H4 (cell line): ENCODE measurements around the gene SORCS2. TPM values are rescaled to one million over a fixed set of nuclear protein-coding genes. Genes with fewer than 3 reads are reported as not detected.

ENCODE experiments used
- DNase-seq: peaks from one replicate; pipeline ENCODE4 v3.0.0-alpha.2; 2015; ENCODE audit warnings: low spot score
- total RNA-seq: library from RNA; depleted of rRNA; stranded (reverse); fragments of >200 nt; shearing (Covaris generic); gene quantifications from 2 replicates; pipeline ENCODE4 v1.2.3, GENCODE V29; 2014

The SORCS2 gene
- total RNA-seq, 1 experiment from 2014 or later = 0.02 TPM

DNA sequence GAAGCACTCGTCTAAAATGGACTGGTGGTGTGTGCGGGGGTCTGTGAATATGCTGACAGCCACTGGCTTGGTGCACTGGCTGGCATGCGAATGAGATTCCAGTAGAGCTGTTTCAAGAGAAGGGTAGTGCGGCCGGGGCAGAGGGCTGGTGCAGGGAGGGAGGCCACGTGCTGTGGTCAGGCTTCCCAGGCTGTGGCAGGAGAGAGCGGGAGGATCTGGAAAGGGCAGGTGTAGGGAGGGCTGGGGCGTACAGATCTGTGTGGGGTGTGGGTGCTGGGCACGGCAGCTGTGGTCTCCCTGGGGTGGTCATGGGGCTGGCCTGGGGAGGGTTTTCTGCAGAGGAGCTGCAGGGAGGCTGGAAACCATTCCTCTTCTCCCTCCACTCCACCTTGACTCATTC is 30.2 kb downstream of the SORCS2 start:
- DNase-seq = no peak

DNA sequence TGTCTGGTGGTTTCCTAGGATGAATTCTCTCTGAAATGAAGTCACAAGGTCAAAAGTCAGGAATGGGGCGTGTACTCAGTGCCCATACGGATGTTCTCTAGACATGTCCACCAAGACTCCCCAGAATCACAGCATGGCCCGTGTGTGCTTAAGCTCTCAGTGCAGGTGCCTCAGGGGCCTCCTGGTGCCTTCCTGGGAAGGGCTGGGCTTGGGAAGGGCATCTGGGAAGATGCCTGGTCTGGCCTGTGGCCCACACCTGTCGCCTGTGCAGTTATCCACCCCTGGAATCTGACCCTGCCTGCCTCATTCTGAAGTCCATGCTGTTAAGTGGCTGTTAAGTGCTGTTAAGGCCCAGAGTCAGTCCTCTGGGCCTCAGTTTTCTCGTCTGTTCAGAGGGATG is 31.2 kb downstream of the SORCS2 start:
- DNase-seq = no peak

DNA sequence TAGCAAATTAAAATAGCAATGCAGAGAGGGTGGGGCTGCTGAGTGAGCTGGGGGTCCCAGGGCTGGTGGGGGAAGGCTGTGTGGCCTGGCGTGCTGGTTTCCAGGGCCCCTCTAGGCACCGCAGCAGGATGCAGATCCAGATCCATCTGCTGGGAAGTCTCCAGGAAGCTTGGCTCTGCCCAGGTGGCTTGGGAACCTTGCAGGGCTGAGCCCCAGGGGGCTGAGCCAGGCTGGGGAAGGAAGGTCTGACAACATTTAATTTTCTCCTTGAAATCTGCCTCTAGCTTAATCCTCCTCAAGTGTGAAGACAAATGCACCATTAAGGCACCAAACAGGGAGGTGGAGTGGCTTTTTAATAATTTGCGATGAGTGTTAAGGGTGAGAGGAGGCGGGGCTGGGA is 31.7 kb downstream of the SORCS2 start:
- no peak for DNase-seq

- DNase-seq = no peak
Measured at GRCh38 chr4:7224878-7225533, 32.7 kb downstream of the SORCS2 start.

DNA sequence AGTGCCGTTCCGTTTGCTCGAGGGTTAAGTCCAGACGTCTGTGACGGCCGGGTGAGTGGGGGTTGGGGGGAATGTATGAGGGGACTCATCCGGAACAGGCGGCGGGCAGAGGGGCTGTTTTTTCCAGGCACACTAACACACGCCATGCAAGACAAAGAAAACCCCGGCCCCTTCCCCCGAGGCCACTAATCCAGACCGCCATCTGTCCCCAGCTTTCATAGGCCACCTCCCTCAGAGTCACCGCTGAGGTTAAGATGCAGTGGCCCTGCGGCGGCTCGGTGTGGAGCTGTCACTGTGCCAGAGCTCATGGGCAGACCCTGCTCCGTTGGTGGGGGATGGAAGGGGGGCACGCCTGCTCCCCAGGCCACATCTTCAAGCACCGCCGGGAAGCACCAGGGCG is 34.1 kb downstream of the SORCS2 start:
- DNase-seq = no peak

DNA sequence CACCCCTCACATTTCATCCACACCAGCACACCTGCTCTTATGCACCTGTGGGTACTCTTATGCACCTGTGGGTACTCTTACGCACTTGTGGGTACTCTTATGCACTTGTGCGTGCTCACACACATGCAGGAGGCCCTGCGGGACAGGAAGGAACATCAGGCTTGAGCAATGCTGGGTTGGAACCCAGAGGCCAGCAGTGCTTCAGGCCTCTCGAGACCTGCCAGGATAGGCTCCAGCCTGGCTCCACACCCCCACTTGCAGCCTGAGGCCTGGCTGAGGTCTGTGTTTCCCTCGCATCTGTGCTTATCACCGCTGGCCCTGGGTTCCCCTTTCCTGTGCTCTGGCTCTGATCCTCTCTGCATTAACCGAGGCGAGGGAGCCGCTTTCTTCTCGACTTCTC is 34.7 kb downstream of the SORCS2 start:
- DNase-seq = no peak

DNA sequence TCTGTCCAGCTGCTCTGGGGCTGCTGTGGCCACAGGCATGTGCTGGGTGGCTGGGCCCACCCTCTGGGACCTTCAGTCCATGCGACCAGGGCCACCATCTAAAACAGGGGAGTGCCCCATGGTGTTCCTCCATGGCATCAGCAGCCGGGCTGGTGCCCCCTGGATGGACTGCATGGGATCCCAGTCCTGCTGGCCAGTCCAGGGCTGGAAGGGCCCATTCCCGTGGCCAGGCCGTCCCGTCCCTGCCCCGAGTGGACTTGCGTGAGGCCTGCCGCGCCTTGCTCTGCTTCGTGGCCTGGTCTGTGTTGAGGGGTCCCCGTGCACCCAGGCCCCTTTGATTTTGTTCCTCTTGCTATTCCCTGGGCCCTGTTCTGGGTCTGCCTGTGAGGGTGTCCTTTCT is 36.4 kb downstream of the SORCS2 start:
- no peak for DNase-seq

DNA sequence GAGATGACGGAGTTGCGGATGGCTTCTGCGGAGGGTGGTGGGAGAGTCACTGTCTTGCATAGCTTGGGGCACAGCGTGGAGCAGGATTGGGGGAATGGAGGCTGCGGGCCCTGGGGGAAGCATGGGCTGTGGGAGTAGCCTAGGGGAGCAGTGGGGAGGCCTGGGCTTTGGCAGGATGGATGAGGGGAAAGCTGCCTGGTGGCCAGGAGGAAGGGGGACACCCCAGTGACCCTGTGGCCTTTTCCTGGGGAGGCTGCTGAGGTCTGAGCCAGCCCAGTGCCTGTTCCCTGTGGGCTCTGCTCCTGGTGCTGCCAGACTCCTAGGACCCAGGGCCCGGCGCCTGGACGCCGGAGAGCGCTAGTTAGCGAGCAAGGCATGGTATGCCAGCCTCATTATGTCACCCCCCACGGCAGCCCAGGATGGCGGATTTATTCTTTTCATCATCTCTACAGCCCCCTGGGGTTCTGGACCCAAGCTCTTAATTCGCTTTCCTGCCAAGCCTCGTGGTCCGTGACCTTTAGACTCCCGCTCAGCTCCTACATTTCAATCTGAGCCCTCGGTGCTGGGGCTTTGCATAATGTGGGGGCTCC is 39.8 kb downstream of the SORCS2 start:
- no peak for DNase-seq

GRCh38 chr4:7233006-7233580 is 40.8 kb downstream of the SORCS2 start:
- DNase-seq = no peak

- DNase-seq = no peak
Measured at GRCh38 chr4:7233601-7234000, 41.3 kb downstream of the SORCS2 start.

DNA sequence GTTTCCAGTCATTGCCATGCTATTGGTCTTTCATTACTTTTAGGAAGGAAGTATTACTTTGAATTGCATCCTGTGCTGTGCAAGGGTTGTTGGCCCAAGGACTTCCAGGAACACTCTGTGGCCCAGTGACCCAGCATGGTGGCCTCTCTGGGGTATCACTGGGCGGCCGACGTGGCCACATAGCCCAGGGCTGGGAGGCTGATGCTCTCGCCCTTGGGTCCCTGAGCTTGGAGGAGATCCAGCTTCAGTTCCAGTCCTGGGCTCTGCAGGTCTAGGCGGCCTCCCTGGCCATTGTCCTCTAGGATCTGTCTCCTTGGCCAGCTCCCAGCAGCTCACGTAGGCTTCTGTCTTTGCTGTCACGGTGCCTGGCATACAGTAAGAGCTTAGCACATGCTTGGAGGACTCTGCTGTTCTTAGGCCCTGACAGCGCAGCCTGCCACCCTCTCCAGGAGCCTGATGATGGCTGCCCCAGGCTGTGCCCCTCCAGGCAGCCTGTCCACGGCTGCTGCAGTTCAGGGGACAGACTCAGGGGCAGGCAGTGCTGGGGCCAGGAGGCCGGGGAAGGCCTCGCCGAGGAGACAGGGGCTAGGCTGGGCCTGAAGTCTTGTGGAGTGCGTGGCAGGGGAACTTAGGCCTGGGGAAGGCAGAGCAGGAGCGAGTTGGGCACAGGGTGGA is 42.2 kb downstream of the SORCS2 start:
- DNase-seq = no peak

GRCh38 chr4:7235030-7235380 is 42.7 kb downstream of the SORCS2 start:
- DNase-seq = no peak

GRCh38 chr4:7236847-7237246 is 44.5 kb downstream of the SORCS2 start:
- DNase-seq = no peak

DNA sequence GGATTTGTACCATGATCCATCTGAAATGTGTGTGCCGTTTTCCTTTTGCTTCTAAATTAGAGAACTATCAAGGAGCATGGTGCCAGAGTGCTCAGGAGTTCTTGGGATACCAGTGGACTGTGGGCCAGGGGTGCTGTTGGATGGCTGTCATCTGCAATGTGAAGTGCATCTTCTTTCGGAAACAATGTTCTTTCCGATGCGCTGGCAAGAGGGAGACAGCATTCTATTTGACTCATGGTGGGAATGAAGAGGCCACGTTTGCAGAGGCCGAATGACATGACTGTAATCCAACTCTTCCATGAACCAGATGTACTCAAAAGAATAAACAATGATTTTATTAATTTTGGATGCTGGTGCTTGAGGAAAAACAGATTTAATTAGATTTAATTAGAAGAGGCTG is 45.5 kb downstream of the SORCS2 start:
- no peak for DNase-seq

- DNase-seq = no peak
Measured at GRCh38 chr4:7238300-7238960, 46.1 kb downstream of the SORCS2 start.

- no peak for DNase-seq
Measured at GRCh38 chr4:7239101-7239820, 46.9 kb downstream of the SORCS2 start.

DNA sequence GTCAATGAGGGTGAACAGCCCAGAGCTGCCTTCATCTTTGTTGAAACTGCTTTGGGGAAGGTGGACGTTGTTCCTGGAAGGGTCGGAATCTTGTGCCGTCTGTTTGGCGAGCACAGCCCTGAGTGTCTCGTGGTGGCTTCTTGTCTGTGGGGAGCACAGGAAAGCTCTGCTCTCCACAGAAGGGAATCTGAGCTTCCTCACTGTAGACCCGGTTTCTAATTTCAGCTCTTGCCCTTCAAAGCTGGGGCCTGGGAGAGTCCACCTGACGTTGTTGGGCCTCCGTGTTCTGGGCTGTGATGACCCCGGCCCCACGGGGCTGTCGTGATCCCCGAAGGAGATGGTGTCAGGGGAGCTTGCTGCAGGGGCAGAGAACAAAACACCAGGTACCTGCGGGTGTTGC is 47.5 kb downstream of the SORCS2 start:
- DNase-seq = no peak

DNA sequence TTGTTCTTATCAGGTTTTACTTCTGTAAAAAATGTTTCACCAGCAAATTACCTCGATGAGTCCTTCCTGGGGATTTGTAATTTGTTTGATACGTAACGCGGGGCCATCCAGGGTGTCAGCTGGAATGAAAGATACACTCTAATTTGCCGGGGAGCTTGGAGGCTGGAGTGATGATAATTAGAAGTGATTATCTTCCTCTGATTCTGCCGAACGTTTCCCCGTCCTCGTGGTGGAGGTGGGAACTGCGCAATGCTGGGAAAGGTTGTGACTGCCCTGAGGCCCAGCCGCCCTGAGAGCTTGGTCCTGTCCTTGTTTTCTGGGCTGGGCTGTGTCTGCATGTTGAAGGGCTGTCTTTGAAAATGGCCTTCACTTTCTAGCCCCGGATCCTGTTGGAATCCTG is 48.0 kb downstream of the SORCS2 start:
- DNase-seq = no peak

GRCh38 chr4:7241597-7242125 is 49.3 kb downstream of the SORCS2 start:
- DNase-seq = no peak

GRCh38 chr4:7242766-7243165 is 50.4 kb downstream of the SORCS2 start:
- DNase-seq = no peak

DNA sequence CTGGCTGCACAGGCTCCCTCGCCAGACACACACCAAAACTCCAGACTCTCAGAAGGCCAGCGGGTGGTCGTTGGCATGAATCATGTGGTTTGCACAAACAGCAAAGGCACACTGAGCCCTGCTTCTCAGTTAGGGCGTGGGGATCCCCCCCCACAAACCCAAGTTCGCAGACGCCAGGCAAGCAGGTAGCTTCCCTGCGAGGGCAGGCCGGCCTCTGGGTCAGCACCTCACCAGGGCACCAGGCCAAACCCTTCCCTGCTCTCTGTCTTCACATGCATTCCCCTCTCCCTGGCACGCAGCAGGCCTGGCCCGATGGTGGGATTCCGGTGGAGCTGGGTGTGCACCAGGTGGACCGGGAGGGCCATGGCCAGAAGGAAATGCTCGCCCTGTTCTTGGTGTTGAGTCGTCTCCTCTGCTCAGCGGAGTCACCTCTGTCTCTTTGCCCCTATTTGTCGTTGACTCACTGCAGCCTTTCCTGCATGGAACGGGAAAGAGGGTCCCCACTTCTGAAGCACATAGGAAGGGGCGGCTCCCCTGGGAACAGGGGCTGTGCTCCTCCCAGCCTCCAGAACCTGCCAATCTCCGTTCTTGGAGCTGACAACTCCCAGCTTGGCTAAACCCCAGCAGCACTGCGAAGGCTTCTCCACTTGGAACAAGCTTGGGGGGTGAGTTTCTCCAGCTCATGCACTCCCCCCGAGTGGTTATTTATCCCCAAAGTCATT is 51.4 kb downstream of the SORCS2 start:
- no peak for DNase-seq
